Heart left ventricle (tissue), 16 donors: Measurements from ENCODE around the gene PPP1R26. TPM values are rescaled to one million over a fixed set of nuclear protein-coding genes. Genes with fewer than 3 reads are reported as not detected.
A peak's percentile ranks its signal among the peaks of the same experiment; 100 is the strongest.
"Not testable (repeated sequence)": the region's sequence is repeated elsewhere in the genome, so short reads cannot be mapped to it uniquely, and the experiment has no call there.

Source experiments
- ATAC-seq, 4 donors: fragments of 200-7000 bp; cut with Tn5 transposase; one replicate each; pipeline ENCODE4 v1.9.1; 2020 to 2022; ENCODE audit warnings: moderate library complexity in 4 of 4, mild to moderate bottlenecking in 3 of 4, moderate number of reproducible peaks in 1 of 4
- DNase-seq, 5 donors: peaks; one replicate each; pipeline ENCODE4 v3.0.0-alpha.2; 2020
- H3K27ac ChIP-seq, 12 donors: fragments of 200-600 bp; sonication (generic) in 4 of 12; one replicate each; pipeline versions ENCODE4 v1.5.0 to v1.8.0; 2016 to 2022; ENCODE audit warnings: mild to moderate bottlenecking in 2 of 12
- H3K27me3 ChIP-seq, 9 donors: fragments of 200-600 bp; sonication (generic) in 2 of 9; one replicate each; pipeline versions ENCODE4 v1.5.1 to v1.8.0; 2016 to 2022; ENCODE audit warnings: mild to moderate bottlenecking in 3 of 9
- H3K36me3 ChIP-seq, 9 donors: fragments of 200-600 bp; sonication (generic) in 2 of 9; one replicate each; pipeline versions ENCODE4 v1.5.0 to v1.8.0; 2018 to 2022; ENCODE audit warnings: mild to moderate bottlenecking in 2 of 9
- H3K4me1 ChIP-seq, 12 donors: fragments of 200-600 bp; sonication (generic) in 4 of 12; one replicate each; pipeline versions ENCODE4 v1.5.0 to v1.8.0; 2016 to 2022; ENCODE audit warnings: mild to moderate bottlenecking in 3 of 12
- H3K4me3 ChIP-seq, 12 donors: fragments of 200-600 bp; sonication (generic) in 4 of 12; one replicate each; pipeline versions ENCODE4 v1.5.0 to v1.8.0; 2017 to 2022; ENCODE audit warnings: mild to moderate bottlenecking in 9 of 12, moderate library complexity in 4 of 12
- H3K9me3 ChIP-seq, 12 donors: fragments of 200-600 bp; sonication (generic) in 4 of 12; one replicate each; pipeline versions ENCODE4 v1.5.0 to v1.8.0; 2016 to 2022; ENCODE audit warnings: mild to moderate bottlenecking in 1 of 12
- CTCF ChIP-seq, 12 donors: fragments of 200-600 bp; sonication (generic) in 4 of 12; IDR thresholded peaks; one replicate each; pipeline versions ENCODE4 v1.5.0 to v1.8.0; 2018 to 2022; ENCODE audit warnings: antibody characterized with exemption in 12 of 12, mild to moderate bottlenecking in 5 of 12
- POLR2A ChIP-seq, 2 donors: fragments of 450-650 bp; IDR thresholded peaks; one replicate each; pipeline ENCODE4 v1.6.1; 2017; ENCODE audit warnings: antibody characterized with exemption in 2 of 2, mild to moderate bottlenecking in 2 of 2, moderate library complexity in 2 of 2
- WGBS, 4 donors: extraction: QIAGEN DNeasy Blood & Tissue Kit in 2 of 4; methylation state at CpG; one replicate each; pipeline versions ENCODE4 v1.1.5 to v1.1.7; 2013 to 2018; 5-methylcytosine and 5-hydroxymethylcytosine counted together
- intact Hi-C, 10 donors: fragments of 100-400 bp; cut with DNase I; formaldehyde crosslinking; loops; one replicate each; pipeline versions ENCODE4 v1.11.1 to v1.14.2; 2022
- polyA plus RNA-seq, 2 donors: library from polyadenylated mRNA; stranded (reverse); fragments of 200-250 nt; gene quantifications; one replicate each; pipeline ENCODE4 v1.2.3, GENCODE V29; 2013
- total RNA-seq, 9 donors: library from RNA; depleted of rRNA in 2 of 9; stranded (reverse); fragments of >200 nt in 2 of 9; fragmentation: NEBNext Ultra II Directional in 3 of 9; extraction: Animal tissue kit (Norgen Biotek cat#: 25700) in 3 of 9; gene quantifications; one replicate each; pipeline versions ENCODE4 v1.1.0 to v1.2.4, GENCODE V29; 2016 to 2023
- donor health status: ischemic (EF 13 %, LVEDD 7.1; RV severe dilation, severe dysfunction).
- donor health status: healthy with polysubstance abuse.
- donor health status: DM: no; HTN: yes; CAD: no.
- donor health status: DM: no; HTN: no; CAD: no.
- donor health status: ischemic (EF 25% LVEDD 6.9; RV normal size, moderate dysfunction).
- donor health status: ischemic (EF 25% LVEDD 5.7; RV mildly dilated, moderate dysfunction).
- donor health status: healthy.
- donor health status: DM: yes; HTN: yes; CAD: no.
- donor health status: ischemic (EF 35%, LVEDD 5.7; RV mildly dilated, moderate dysfunction).
- donor health status: nonischemic (EF 11% LVEDD 7.7; RV severe dilation, severe dysfunction).
- donor health status: DM: yes; HTN: yes; CAD: no.
- donor health status: PGD.
- donor health status: ischemic (EF 29% LVEDD 5.4; RV normal size, mild dysfunction).
- donor health status: nonischemic (EF 23%, LVEDD 6.1; RV moderate dilation, normal function).

Gene PPP1R26
- total and polyA plus RNA-seq, 11 donors, result 13.2 to 30.1 (median 19.3) TPM

GRCh38 chr9:135439916-135440315 is 39.7 kb upstream of the PPP1R26 start:
- 82 to 89% (median 84%) methylated on average over 12 of the region's 12 CpGs for WGBS, 4 donors
- peaks cover 0 to 8% (median 0%) of the 10 kb centered on the region in 12 donors for H3K9me3 ChIP-seq
- DNase-seq (no peak), ATAC-seq (no peak)
- no peak overlapping the region for H3K27ac ChIP-seq
- no peak overlapping the region for H3K4me3 ChIP-seq
- peaks cover 0 to 18% (median 2%) of the 10 kb centered on the region in 12 donors for H3K4me1 ChIP-seq
- H3K36me3 ChIP-seq, result no peaks in the 10 kb centered on the region
- H3K27me3 ChIP-seq, result peaks cover 0 to 12% (median 0%) of the 10 kb centered on the region in 9 donors
- intact Hi-C loops, result no loop called here
- TF ChIP-seq CTCF (IDR thresholded peaks at IDR 0.05) (no peak), POLR2A (IDR thresholded peaks at IDR 0.05) (no peak)

- ATAC-seq, result no peak
- peaks cover 0 to 18% (median 2%) of the 10 kb centered on the region in 12 donors for H3K4me1 ChIP-seq
- no peak for DNase-seq
- peaks cover 0 to 8% (median 0%) of the 10 kb centered on the region in 12 donors for H3K9me3 ChIP-seq
- no peak overlapping the region for H3K4me3 ChIP-seq
- WGBS, 4 donors, result 61 to 76% (median 70%) methylated on average over 10 of the region's 10 CpGs
- intact Hi-C loops, result no loop called here
- TF ChIP-seq CTCF (IDR thresholded peaks at IDR 0.05) (peak in 1 of 12 donors; percentile 6), POLR2A (IDR thresholded peaks at IDR 0.05) (no peak)
- H3K27me3 ChIP-seq, result peaks cover 0 to 12% (median 0%) of the 10 kb centered on the region in 9 donors
- no peaks in the 10 kb centered on the region for H3K36me3 ChIP-seq
- no peak overlapping the region for H3K27ac ChIP-seq
Measured at GRCh38 chr9:135440620-135441019, 39.0 kb upstream of the PPP1R26 start.

- H3K27ac ChIP-seq, H3K4me3 ChIP-seq, H3K36me3 ChIP-seq, ATAC-seq, intact Hi-C loops, H3K9me3 ChIP-seq: not testable (repeated sequence)
- WGBS, 4 donors, result 23 to 25% (median 24%) methylated on average over 23 of the region's 23 CpGs
- peak in 4 of 5 donors; percentile 43 to 68 (median 56) for DNase-seq
- H3K27me3 ChIP-seq, result peaks cover 0 to 12% (median 0%) of the 10 kb centered on the region in 9 donors
- peaks cover 0 to 18% (median 2%) of the 10 kb centered on the region in 12 donors for H3K4me1 ChIP-seq
Measured at GRCh38 chr9:135441105-135442071, 38.2 kb upstream of the PPP1R26 start.

GRCh38 chr9:135442075-135442474 is 37.5 kb upstream of the PPP1R26 start:
- ATAC-seq, result no peak
- H3K27me3 ChIP-seq, result peaks cover 0 to 12% (median 0%) of the 10 kb centered on the region in 9 donors

More at GRCh38 chr9:135442075-135442474, 37.5 kb upstream of the PPP1R26 start:
- intact Hi-C loops, result no loop called here
- TF ChIP-seq POLR2A (IDR thresholded peaks at IDR 0.05) (no peak), CTCF (IDR thresholded peaks at IDR 0.05) (no peak)
- Histone ChIP-seq H3K36me3 (no peaks in the 10 kb centered on the region), H3K9me3 (no peaks in the 10 kb centered on the region), H3K4me3 (no peak overlapping the region), H3K4me1 (peaks cover 0 to 18% (median 2%) of the 10 kb centered on the region in 12 donors), H3K27ac (no peak overlapping the region)
- DNase-seq, result no peak
- WGBS, 4 donors, result 57 to 63% (median 61%) methylated on average over 10 of the region's 10 CpGs
